Activated T-cell treated with anti-CD3 and anti-CD28 coated beads, Interleukin-2, amount 50 U/mL, for 24 hours (primary cell): ENCODE data around the gene PACSIN1.

Experiments
- DNase-seq: peaks from one replicate; pipeline ENCODE4 v3.0.0-alpha.2; 2020
- H3K27ac Mint-ChIP-seq: 2 replicates; pipeline ENCODE4 v1.8.0; 2020; ENCODE audit warnings: mild to moderate bottlenecking, mixed read lengths
- H3K27me3 Mint-ChIP-seq: 2 replicates; pipeline ENCODE4 v1.8.0; 2020; ENCODE audit warnings: mixed read lengths
- H3K36me3 Mint-ChIP-seq: 2 replicates; pipeline ENCODE4 v1.8.0; 2020; ENCODE audit warnings: low read depth, mixed read lengths
- H3K4me1 Mint-ChIP-seq: 2 replicates; pipeline ENCODE4 v1.8.0; 2020; ENCODE audit warnings: low read depth, mixed read lengths
- H3K4me3 Mint-ChIP-seq: 2 replicates; pipeline ENCODE4 v1.8.0; 2020; ENCODE audit warnings: mild to moderate bottlenecking, moderate library complexity, mixed read lengths
- H3K9me3 Mint-ChIP-seq: 2 replicates; pipeline ENCODE4 v1.8.0; 2020; ENCODE audit warnings: mixed read lengths

PACSIN1 gene

DNA sequence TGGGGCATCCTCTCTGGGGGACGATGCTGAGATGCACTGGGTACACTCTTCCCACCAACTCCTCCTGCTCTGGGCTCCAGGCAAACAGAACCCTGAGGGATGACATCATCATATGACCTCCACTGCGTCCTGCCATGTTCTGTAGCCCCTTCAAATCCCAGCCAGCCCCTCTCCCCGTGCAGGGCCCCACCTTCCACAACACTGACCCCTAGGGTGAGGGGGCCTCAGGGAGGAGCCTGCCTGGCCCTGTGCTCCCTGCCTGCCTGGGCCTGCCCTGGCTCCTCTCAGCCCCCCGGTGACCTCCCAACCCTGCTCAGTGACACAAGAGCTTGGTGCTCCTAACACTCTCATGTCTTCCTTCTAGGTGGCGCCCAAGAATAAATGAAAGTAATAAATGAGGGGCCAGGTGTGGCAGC is 99.9 kb downstream of the PACSIN1 start:
- no peak overlapping the region for H3K4me3 Mint-ChIP-seq
- H3K9me3 Mint-ChIP-seq, result no peaks in the 10 kb centered on the region
- no peak for DNase-seq
- no peaks in the 10 kb centered on the region for H3K4me1 Mint-ChIP-seq
- peaks cover 17% of the 10 kb centered on the region for H3K27me3 Mint-ChIP-seq
- H3K36me3 Mint-ChIP-seq, result no peaks in the 10 kb centered on the region
- H3K27ac Mint-ChIP-seq, result no peak overlapping the region

DNA sequence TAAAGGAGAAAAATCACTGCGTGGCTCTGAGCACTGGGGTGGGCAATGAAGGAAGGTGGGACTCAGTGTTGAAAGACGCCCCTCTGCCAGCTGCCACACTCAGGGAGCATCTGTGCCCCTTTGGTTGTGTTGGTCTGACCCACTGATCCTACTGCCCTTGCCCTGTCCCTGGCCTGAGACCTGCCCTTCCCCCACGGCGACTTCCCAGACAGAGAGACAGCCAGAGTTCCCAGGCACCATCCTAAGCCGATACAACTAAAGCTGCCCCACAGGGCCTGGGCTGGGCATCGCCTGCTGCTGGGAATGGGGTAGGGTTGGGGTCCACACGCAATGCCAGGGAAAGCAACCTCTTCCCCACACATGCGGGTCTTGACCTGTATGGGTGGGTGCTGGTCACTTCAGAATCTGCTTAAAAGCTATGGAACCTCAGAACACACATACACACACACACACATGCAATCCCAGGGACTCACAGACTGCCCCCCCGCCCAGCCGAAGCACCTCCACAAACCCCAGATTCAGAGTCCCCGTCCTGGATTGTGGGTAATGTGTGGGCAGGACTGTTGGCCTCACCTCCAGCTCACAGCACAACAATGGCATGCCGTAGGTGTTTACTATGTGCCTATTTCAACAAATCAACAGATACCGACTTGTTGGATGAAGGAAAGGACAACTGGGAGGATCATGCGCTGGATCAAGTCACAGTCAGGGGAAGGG is 101.1 kb downstream of the PACSIN1 start:
- DNase-seq, result no peak
- Mint-ChIP-seq H3K27me3 (peaks cover 17% of the 10 kb centered on the region), H3K27ac (no peak overlapping the region), H3K9me3 (no peaks in the 10 kb centered on the region), H3K36me3 (no peaks in the 10 kb centered on the region), H3K4me3 (no peak overlapping the region), H3K4me1 (no peaks in the 10 kb centered on the region)

DNA sequence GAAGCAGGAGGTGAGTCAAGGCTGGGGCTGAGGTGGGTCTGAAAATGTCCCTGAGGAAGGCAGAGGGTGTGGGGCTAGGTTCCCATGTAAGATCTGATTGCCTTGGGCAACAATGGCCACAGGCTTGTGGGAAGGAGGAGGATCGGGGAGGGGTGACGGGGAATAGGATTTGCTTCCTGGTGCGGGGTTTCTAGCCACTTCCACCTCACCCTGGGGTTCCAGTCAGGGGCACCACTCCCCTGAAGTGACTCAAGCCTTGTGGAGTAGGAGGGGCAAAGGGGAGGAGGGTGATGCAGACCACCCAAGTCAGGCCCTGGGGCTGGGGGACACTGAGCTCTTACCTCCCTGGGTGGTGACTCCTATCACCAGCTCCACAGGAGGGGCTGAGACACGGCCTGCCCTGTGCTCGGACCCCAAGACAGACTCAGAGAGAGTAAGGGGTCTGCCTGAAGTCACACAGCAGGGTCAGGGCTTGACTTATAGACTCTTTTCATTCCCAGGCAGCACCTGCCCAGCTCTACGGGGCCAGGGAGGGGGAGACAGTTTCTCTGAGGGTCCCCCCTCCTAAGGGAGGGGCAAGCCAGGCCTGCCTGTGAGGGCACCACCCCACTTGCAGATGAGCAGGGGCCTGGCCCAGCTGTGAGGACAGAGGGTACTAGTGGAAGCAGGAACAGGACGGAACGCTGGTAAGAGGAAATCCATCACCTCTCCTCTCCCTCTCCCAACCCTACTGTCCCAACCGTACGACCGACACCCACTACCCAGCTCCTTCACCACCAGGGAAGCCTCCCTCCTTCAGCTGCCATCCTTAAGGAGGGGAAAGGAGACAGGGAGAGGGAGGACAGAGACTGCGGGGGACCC is 102.7 kb downstream of the PACSIN1 start:
- H3K27ac Mint-ChIP-seq, result no peak overlapping the region
- DNase-seq, result no peak
- no peaks in the 10 kb centered on the region for H3K4me1 Mint-ChIP-seq
- peaks cover 17% of the 10 kb centered on the region for H3K27me3 Mint-ChIP-seq
- no peaks in the 10 kb centered on the region for H3K36me3 Mint-ChIP-seq
- no peak overlapping the region for H3K4me3 Mint-ChIP-seq
- no peaks in the 10 kb centered on the region for H3K9me3 Mint-ChIP-seq

DNA sequence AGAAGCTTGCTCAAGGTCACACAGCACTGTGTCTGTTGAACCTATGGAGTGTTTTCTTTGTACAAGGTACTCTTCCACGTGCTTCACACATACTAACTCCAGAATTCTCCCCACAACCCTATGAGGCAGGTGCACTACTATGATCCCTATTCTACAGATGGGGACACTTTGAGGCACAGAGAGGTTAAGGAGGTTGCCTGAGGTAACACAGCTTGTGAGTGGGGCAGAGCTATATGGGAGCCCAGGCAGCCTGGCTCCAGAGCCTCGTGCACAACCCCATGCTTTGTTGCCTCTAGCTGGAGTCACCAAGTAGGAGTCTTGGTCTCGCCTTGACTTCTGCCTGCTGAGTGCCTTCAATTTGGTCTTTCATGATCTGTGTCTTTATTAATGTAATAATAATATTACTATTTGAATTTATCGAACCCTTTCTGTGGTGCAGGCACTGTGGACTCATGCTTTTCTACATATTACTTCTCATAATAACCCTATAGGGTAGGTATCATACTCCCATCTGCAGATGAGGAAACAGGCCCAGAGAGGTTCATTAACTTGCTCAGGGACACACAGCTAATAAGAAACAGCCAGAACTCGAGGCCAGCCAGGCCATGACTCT is 103.6 kb downstream of the PACSIN1 start:
- Mint-ChIP-seq H3K9me3 (no peaks in the 10 kb centered on the region), H3K36me3 (no peaks in the 10 kb centered on the region), H3K27ac (no peak overlapping the region), H3K4me3 (no peak overlapping the region), H3K27me3 (peaks cover 17% of the 10 kb centered on the region), H3K4me1 (no peaks in the 10 kb centered on the region)
- no peak for DNase-seq

DNA sequence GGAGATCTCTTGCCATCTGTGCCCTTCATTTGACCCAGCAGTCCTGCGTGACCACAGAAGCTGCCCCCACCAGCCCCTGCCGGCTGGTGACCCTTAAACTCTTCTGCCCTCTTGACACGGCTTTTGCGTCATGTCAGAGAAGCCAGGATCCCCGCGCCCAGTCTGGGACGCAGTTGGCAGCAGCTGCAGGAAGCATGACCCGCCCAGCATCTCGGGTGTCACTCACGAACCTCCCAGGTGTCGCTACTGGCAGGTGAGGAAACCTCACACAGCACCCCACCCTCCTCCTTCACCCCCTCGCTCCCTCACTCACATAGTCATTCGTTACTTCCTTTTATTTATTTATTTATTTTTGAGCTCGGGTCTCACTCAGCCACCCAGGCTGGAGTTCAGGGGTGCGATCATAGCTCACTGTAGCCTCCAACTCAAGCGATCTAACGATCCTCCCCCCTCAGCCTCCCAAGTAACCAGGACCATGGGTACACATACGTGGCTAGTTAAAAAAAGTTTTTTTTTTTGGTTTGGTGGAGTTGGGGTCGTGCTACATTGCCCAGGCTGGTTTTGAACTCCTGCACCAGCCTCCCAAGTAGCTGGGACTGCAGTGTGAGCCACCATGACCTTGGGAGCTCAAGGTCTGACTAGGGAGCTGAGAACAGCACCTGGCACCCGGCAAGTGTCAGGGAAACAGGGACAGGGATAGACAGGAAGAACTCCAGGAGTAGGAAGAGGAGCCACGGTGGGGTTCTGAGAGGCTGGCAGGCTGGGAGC is 104.4 kb downstream of the PACSIN1 start:
- Mint-ChIP-seq H3K9me3 (no peaks in the 10 kb centered on the region), H3K27ac (no peak overlapping the region), H3K36me3 (no peaks in the 10 kb centered on the region), H3K4me1 (no peaks in the 10 kb centered on the region), H3K4me3 (no peak overlapping the region), H3K27me3 (peaks cover 17% of the 10 kb centered on the region)
- DNase-seq, result no peak

DNA sequence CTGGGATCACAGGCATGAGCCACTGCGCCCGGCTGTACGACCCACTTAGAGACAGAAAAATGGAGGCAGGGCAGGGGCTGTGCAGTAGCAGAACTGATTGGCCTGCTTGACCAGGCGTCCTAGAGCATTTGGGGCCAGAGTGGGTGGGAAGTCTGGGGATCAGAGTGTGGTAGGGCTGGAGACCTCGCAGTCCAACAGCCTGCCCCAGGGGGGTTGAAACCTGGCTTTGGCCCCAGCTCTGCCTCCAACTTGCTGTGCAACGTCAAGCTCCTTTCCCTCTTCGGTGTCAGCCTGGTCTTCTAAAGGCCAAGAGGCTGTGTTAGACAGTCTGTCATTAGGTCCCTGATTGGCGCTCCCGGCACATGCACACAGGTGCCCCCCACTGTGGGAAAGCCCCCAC is 105.5 kb downstream of the PACSIN1 start:
- no peaks in the 10 kb centered on the region for H3K36me3 Mint-ChIP-seq
- H3K27me3 Mint-ChIP-seq, result peaks cover 17% of the 10 kb centered on the region
- no peak overlapping the region for H3K27ac Mint-ChIP-seq
- no peaks in the 10 kb centered on the region for H3K4me1 Mint-ChIP-seq
- DNase-seq, result no peak
- no peaks in the 10 kb centered on the region for H3K9me3 Mint-ChIP-seq
- no peak overlapping the region for H3K4me3 Mint-ChIP-seq

DNA sequence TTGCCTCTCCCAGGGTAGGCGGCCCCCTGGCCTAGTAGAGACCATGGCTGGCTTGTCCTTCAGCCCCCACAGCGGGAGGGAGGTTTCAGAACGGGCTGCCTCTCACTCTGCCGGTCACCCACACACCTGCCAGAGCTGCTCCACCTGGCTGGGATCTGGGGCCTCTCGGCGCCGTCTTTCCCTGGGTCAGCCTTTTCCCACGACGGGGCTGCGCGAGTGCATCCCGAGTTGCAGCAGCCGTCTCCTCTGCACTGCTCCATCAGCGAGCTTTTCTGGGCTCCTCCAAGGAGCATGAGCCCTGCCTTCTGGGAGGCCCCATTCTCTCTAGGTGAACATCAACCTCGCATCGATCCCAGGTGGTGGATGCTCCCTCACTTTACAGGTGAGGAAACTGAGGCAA is 106.1 kb downstream of the PACSIN1 start:
- no peak overlapping the region for H3K27ac Mint-ChIP-seq
- no peaks in the 10 kb centered on the region for H3K4me1 Mint-ChIP-seq
- H3K36me3 Mint-ChIP-seq, result no peaks in the 10 kb centered on the region
- H3K27me3 Mint-ChIP-seq, result peaks cover 12% of the 10 kb centered on the region
- DNase-seq, result no peak
- no peak overlapping the region for H3K4me3 Mint-ChIP-seq
- no peaks in the 10 kb centered on the region for H3K9me3 Mint-ChIP-seq

DNA sequence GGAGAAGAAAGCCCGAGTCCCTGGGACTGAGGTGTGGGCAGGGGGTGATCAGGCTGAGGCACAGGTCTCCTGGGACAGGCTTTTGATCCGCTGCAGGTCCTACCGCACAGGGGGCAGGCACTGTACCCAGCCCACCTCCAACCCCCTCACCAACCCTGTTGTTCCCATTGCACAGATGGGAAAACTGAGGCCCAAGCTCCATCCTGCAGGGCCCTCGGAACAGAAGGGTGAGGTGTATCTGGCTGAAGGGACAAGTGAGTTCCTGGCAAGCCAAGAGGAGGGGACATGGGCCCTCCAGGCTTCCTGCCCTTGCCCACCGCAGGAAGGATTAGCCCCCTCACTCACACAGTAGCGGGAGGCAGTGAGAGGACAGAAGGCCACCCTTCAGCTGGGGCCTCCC is 106.7 kb downstream of the PACSIN1 start:
- Mint-ChIP-seq H3K27me3 (peaks cover 9% of the 10 kb centered on the region), H3K27ac (no peak overlapping the region)
- DNase-seq, result no peak

DNA sequence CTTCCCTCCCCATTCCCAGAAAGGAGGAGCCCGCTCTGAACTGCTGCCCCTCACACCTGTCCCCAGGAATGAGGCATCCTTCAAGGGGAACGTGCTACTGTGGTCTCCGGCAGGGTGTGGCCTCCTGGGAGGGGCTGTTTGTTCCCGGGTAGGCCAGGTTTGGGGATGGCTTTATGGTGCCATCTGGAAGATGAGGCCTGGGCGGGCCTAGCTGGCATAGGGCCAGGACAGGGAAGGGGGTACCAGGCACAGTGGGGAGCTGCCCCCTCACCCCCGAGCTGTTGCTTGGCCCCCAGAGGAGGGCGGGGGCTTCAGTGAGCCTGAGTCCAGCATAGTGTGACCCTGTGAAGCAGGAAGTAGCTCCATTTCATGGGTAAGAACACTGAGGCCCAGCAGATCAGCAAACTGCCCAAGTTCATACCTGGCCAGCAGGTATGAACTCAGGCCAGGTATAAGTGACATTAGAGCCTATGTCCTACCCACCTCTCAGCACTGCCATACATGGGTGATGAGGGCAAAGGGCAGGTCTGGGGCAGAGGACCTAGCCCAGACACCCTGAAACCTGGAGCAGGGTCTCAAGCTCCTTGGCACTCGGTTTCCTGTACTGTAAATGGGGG is 107.8 kb downstream of the PACSIN1 start:
- H3K27ac Mint-ChIP-seq, result no peak overlapping the region

More for the DNA sequence above, 106.7 kb downstream of the PACSIN1 start:
- no peaks in the 10 kb centered on the region for H3K4me1 Mint-ChIP-seq
- no peaks in the 10 kb centered on the region for H3K9me3 Mint-ChIP-seq
- no peak overlapping the region for H3K4me3 Mint-ChIP-seq
- no peaks in the 10 kb centered on the region for H3K36me3 Mint-ChIP-seq

DNA sequence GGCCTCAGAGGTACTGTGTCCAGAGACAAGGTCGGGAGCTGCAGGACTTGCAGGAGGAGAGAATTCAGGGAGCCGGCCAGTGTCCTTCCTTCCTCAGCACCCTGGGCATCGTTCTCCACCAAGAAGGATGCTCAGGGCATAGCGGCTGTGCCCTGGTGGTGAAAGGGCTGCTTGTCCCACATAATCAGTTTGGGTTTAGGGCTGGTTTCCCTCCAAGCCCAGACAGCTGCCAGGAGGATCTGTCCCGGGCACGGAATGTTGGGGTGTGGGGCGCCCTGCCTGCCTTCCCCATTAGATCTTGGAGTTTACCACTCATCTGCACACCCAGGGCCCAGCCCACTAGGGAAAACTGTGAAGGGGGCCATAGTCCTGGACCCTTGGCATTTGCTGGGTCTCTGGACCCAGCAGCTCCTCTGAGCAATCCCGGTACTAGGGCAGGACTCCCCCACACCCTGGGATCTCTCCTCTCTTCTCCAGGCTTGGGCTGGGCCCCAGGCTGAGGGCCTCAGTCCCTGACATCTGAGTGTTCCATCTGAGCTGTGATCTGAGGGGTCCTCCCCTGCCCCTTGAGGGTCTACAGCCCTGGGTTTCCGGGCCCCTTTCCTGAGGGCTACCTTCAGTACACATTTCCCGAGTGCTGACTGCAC is 108.9 kb downstream of the PACSIN1 start:
- Mint-ChIP-seq H3K4me1 (no peaks in the 10 kb centered on the region), H3K9me3 (no peaks in the 10 kb centered on the region), H3K27ac (no peak overlapping the region), H3K4me3 (no peak overlapping the region), H3K27me3 (no peaks in the 10 kb centered on the region), H3K36me3 (no peaks in the 10 kb centered on the region)
- no peak for DNase-seq

More for the DNA sequence above, 107.8 kb downstream of the PACSIN1 start:
- Mint-ChIP-seq H3K4me1 (no peaks in the 10 kb centered on the region), H3K36me3 (no peaks in the 10 kb centered on the region), H3K4me3 (no peak overlapping the region), H3K27me3 (peaks cover 3% of the 10 kb centered on the region), H3K9me3 (no peaks in the 10 kb centered on the region)
- DNase-seq, result no peak

DNA sequence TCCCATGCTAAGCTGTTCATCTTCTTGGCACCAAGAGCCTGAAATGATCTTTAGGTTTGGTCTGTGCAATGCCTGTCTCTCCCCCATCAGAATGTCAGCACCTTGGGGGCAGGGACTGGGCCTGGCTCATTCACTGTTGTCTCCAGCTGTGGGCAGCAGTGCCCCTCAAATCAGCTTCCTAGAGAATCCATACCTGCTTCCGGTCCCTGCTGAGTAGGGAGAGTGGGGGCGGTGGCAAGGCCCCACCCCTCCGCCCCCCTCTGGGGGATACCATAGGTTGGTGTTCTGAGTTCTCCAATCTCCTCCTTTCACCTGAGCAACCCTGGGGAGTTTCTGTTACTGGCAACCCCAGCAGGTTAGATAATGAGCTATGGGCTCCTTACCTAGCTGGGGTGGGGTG is 109.5 kb downstream of the PACSIN1 start:
- H3K27ac Mint-ChIP-seq, result no peak overlapping the region
- H3K4me3 Mint-ChIP-seq, result no peak overlapping the region
- no peaks in the 10 kb centered on the region for H3K36me3 Mint-ChIP-seq
- no peaks in the 10 kb centered on the region for H3K27me3 Mint-ChIP-seq
- H3K4me1 Mint-ChIP-seq, result no peaks in the 10 kb centered on the region
- no peaks in the 10 kb centered on the region for H3K9me3 Mint-ChIP-seq
- no peak for DNase-seq

DNA sequence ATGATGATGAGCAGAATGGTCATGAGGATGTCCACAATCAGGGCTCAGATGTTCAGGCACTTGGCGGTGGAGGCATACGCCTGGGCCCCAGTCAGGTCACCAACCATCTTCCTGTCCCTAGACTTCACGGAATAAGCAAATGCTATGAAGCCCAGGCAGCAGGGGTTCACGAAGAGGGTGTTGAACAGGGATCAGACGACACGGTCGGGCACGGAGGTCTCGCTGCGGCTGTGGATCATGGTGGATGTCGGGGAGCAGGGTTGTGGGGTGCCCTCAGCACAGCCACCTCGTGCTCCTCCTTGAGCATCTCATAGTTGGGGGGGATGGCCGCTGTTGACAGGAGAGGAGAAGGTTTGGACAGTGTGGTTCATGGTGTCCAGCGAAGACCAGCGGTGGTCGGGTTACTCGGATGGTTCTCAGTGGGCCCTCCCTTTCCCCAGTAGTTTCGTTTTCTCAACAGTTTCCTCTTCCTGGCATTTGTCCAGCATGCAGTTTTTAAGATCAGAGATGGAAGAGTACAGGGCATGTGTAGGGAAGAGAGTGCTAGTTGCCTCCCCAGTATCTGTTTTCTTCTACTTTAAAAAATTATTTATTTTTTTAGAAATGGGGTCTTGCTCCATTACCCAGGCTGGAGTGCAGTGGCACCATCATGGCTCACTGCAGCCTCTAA is 110.5 kb downstream of the PACSIN1 start:
- no peaks in the 10 kb centered on the region for H3K27me3 Mint-ChIP-seq
- H3K36me3 Mint-ChIP-seq, result no peaks in the 10 kb centered on the region
- H3K4me3 Mint-ChIP-seq, result no peak overlapping the region
- H3K9me3 Mint-ChIP-seq, result no peaks in the 10 kb centered on the region
- H3K27ac Mint-ChIP-seq, result no peak overlapping the region
- no peaks in the 10 kb centered on the region for H3K4me1 Mint-ChIP-seq
- DNase-seq, result no peak

DNA sequence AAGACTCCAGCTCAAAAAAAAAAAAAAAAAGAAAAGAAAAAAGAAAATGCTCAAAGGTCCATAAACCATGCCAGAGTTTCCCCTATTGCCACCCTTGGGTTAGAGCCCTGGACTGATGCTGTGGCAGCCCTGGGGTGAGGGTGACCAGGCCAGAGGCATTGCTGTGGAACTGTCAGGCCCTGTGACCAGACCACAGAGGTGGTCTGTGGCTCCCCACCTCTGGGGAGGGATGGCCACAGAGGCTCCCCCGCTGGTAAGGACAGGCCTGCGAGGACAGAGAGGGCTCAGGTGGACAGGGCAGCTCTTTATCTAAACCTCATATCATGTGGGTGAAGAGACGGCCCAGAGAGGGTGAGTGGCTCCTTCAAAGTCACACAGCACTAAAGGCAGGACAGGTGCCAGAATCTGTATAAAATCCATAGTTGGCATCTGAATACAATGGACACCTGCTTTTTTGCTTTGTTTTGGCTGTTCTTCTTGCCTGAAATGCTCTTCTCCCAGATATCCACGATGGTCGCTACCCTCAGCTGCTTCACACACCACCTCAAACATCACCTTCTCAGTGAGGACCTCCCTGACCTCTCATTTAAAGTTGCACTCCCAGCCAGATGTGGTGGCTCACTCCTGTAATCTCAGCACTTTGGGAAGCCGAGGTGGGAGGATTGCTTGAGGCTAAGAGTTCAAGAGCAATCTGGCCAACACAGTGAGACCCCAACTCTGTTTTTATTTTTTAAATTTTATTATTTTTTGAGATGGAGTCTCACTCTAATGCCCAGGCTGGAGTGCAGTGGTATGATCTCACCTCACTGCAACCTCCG is 112.8 kb downstream of the PACSIN1 start:
- H3K36me3 Mint-ChIP-seq, result peaks cover 5% of the 10 kb centered on the region
- no peaks in the 10 kb centered on the region for H3K9me3 Mint-ChIP-seq
- no peaks in the 10 kb centered on the region for H3K4me1 Mint-ChIP-seq
- H3K27ac Mint-ChIP-seq, result no peak overlapping the region
- H3K27me3 Mint-ChIP-seq, result no peaks in the 10 kb centered on the region
- H3K4me3 Mint-ChIP-seq, result no peak overlapping the region
- no peak for DNase-seq
